ENCODE data around the gene MAJIN. TPM values are rescaled to one million over a fixed set of nuclear protein-coding genes. Genes with fewer than 3 reads are reported as not detected.

The MAJIN gene
- total and polyA plus RNA-seq, 10 of the 15 experiments (the other 5 are each of a cell fraction or from before 2014, with no cell fraction given) = 0.10 TPM; not detected in 9

GRCh38 chr11:64918017-64918416 lies 53.9 kb downstream of the MAJIN start (continued):
- TF ChIP-seq, protein P1, sequence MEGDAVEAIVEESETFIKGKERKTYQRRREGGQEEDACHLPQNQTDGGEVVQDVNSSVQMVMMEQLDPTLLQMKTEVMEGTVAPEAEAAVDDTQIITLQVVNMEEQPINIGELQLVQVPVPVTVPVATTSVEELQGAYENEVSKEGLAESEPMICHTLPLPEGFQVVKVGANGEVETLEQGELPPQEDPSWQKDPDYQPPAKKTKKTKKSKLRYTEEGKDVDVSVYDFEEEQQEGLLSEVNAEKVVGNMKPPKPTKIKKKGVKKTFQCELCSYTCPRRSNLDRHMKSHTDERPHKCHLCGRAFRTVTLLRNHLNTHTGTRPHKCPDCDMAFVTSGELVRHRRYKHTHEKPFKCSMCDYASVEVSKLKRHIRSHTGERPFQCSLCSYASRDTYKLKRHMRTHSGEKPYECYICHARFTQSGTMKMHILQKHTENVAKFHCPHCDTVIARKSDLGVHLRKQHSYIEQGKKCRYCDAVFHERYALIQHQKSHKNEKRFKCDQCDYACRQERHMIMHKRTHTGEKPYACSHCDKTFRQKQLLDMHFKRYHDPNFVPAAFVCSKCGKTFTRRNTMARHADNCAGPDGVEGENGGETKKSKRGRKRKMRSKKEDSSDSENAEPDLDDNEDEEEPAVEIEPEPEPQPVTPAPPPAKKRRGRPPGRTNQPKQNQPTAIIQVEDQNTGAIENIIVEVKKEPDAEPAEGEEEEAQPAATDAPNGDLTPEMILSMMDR (IDR thresholded peaks at IDR 0.05 in 2 of 3, conservative IDR thresholded peaks at IDR 0.05 in 1 of 3; ENCODE audit: control insufficient read depth in 2 of 3, extremely low read depth in 1 of 3, insufficient read depth in 1 of 3, low read depth in 3 of 3, low read length in 3 of 3) = peak; percentile 19 to 37 (median 30); a peak in 3 of 6 replicates
- TF ChIP-seq RAD21 (IDR thresholded peaks at IDR 0.05; ENCODE audit: insufficient read depth, low read depth, low read length) = peak; percentile 13; the same call in 1 of the 2 replicates

DNA sequence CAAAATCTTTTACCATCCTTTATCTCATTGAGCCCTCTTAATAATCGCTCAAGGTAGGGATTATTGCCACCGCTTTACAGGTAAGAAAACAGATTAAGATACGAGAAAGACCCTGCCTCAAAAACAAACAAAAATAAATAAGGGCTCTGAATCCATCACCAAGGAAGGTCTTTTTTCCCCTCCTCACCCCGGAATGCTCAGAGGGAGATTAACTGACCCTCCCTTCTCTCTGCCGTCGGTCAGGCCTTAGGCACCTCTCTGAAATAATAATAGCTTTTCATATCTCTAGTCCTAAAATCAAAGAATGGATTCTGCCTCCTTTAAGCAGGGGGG lies 54.3 kb downstream of the MAJIN start:
- Histone ChIP-seq H3K36me3 (ENCODE audit: control insufficient read depth in 2 of 2, insufficient read depth in 2 of 2, low read length in 1 of 2) (no peaks in the 10 kb centered on the region), H3K79me2 (ENCODE audit: control insufficient read depth, insufficient read depth, low read length) (peaks cover 11% of the 10 kb centered on the region), H3K9me3 (replicated peaks; ENCODE audit: control insufficient read depth, insufficient read depth, low read length) (no peaks in the 10 kb centered on the region), H3K4me1 (ENCODE audit: control insufficient read depth, insufficient read depth, low read length) (peaks cover 6% of the 10 kb centered on the region), H3K4me2 (ENCODE audit: control insufficient read depth, insufficient read depth) (peak overlapping the region; percentile 23), H3K9ac (ENCODE audit: control insufficient read depth, insufficient read depth, low read length) (peak overlapping the region; percentile 36; the same call in 1 of the 2 replicates), H2AFZ (ENCODE audit: control insufficient read depth, low read depth, low read length) (peak overlapping the region; percentile 58), H3K4me3 (peak overlapping the region; percentile 77), H3K27me3 (replicated peaks in 1 of 2; ENCODE audit: control insufficient read depth in 2 of 2, insufficient read depth in 2 of 2, low read length in 1 of 2) (no peaks in the 10 kb centered on the region), H3K27ac (ENCODE audit: control insufficient read depth, insufficient read depth) (peak overlapping the region; percentile 5; the same call in 1 of the 2 replicates), H4K20me1 (ENCODE audit: control insufficient read depth, insufficient read depth) (no peaks in the 10 kb centered on the region)
- ChIA-PET RAD21 (ENCODE audit: unreplicated experiment) (interaction anchor here (0.7 kb wide), 1 partner anchor 58 kb away, joined by 3 read pairs; no protein-coding TSS in a partner anchor), POLR2A (interaction anchor here (0.6 to 1.4 kb wide), 6 partner anchors 9 to 136 kb away, joined by 3 to 4 read pairs (median 3); no protein-coding TSS in a partner anchor), CTCF (interaction anchor here (0.6 to 2.3 kb wide), 12 partner anchors 9 to 200 kb away, joined by 3 to 18 read pairs (median 3); partner anchors contain the start of genes BATF2 and ZNHIT2), SMC1A (ENCODE audit: uncharacterized antibody, unreplicated experiment) (interaction anchor here (0.8 to 1.8 kb wide), 4 partner anchors 45 to 79 kb away, joined by 3 to 19 read pairs (median 4); partner anchors contain the start of gene BATF2)
- in situ Hi-C loops (cut with MboI) = no loop called here
- BruUV-seq (replicated peaks) = TSS peak; percentile 96
- no peak for FAIRE-seq
- ATAC-seq = no peak
- no peak for DNase-seq (ENCODE audit: low read depth, low spot score)
- WGBS (ENCODE audit: insufficient coverage, insufficient replicate concordance, low lambda C conversion rate, missing lambda C conversion rate) = 0% methylated on average over 6 of the region's 6 CpGs
- intact Hi-C loops (cut with micrococcal nuclease; ENCODE audit: unreplicated experiment) = loop anchor here (5.0 kb wide), 1 partner anchor 195 kb away; the partner anchor contains the start of gene TM7SF2
- TF ChIP-seq ZNF24 (IDR thresholded peaks at IDR 0.05) = no peak
- no peak for TF ChIP-seq SMC3 (IDR thresholded peaks at IDR 0.05; ENCODE audit: borderline replicate concordance, low read length)
- TF ChIP-seq SREBF1 (IDR thresholded peaks at IDR 0.05; ENCODE audit: low read length) = no peak
- TF ChIP-seq, protein P2, sequence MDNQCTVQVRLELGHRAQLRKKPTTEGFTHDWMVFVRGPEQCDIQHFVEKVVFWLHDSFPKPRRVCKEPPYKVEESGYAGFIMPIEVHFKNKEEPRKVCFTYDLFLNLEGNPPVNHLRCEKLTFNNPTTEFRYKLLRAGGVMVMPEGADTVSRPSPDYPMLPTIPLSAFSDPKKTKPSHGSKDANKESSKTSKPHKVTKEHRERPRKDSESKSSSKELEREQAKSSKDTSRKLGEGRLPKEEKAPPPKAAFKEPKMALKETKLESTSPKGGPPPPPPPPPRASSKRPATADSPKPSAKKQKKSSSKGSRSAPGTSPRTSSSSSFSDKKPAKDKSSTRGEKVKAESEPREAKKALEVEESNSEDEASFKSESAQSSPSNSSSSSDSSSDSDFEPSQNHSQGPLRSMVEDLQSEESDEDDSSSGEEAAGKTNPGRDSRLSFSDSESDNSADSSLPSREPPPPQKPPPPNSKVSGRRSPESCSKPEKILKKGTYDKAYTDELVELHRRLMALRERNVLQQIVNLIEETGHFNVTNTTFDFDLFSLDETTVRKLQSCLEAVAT (IDR thresholded peaks at IDR 0.05) = peak; percentile 69
- no peak for TF ChIP-seq BCL3 (IDR thresholded peaks at IDR 0.05; ENCODE audit: borderline replicate concordance, insufficient read depth, low read depth, low read length, poor library complexity, severe bottlenecking)
- no peak for TF ChIP-seq MYB (IDR thresholded peaks at IDR 0.05; ENCODE audit: borderline replicate concordance, low read depth, low read length)
- no peak for TF ChIP-seq ZNF207 (IDR thresholded peaks at IDR 0.05; ENCODE audit: borderline replicate concordance)
- TF ChIP-seq BRCA1 (IDR thresholded peaks at IDR 0.05; ENCODE audit: low read depth, low read length) = no peak
- TF ChIP-seq SREBF2 (IDR thresholded peaks at IDR 0.05; ENCODE audit: low read length) = no peak
- TF ChIP-seq EED (IDR thresholded peaks at IDR 0.05; ENCODE audit: low read depth) = no peak
- TF ChIP-seq NFXL1 (IDR thresholded peaks at IDR 0.05; ENCODE audit: borderline replicate concordance) = no peak
- no peak for TF ChIP-seq ZSCAN29 (IDR thresholded peaks at IDR 0.05)
- no peak for TF ChIP-seq FOXK2 (IDR thresholded peaks at IDR 0.05)
- TF ChIP-seq RAD51 (IDR thresholded peaks at IDR 0.05) = peak; percentile 32; the same call in 1 of the 2 replicates
- TF ChIP-seq RBBP5 (conservative IDR thresholded peaks at IDR 0.05) = no peak
- no peak for TF ChIP-seq SIN3A (IDR thresholded peaks at IDR 0.05; ENCODE audit: low read depth, low read length)
